ENCODE measurements around the gene SLC1A1.
A peak's percentile ranks its signal among the peaks of the same experiment; 100 is the strongest.
"Not testable (repeated sequence)": the region's sequence is repeated elsewhere in the genome, so short reads cannot be mapped to it uniquely, and the experiment has no call there.

SLC1A1 gene

GRCh38 chr9:4581035-4581760 lies 90.9 kb downstream of the SLC1A1 start:
- no peak for DNase-seq

- DNase-seq: no peak
Measured at GRCh38 chr9:4581861-4582565, 91.7 kb downstream of the SLC1A1 start.

GRCh38 chr9:4583001-4583400 lies 92.7 kb downstream of the SLC1A1 start:
- DNase-seq: no peak

- DNase-seq: no peak
Measured at GRCh38 chr9:4584636-4585035, 94.4 kb downstream of the SLC1A1 start.

- no peak for DNase-seq
Measured at GRCh38 chr9:4585135-4585534, 94.9 kb downstream of the SLC1A1 start.

GRCh38 chr9:4588721-4589120 lies 98.5 kb downstream of the SLC1A1 start:
- DNase-seq: no peak

- no peak for DNase-seq
Measured at GRCh38 chr9:4590430-4591122, 100.3 kb downstream of the SLC1A1 start.

- DNase-seq: no peak
Measured at GRCh38 chr9:4591123-4591500, 100.8 kb downstream of the SLC1A1 start.

- DNase-seq: no peak
Measured at GRCh38 chr9:4592295-4592694, 102.0 kb downstream of the SLC1A1 start.

GRCh38 chr9:4592886-4593285 lies 102.6 kb downstream of the SLC1A1 start:
- no peak for DNase-seq

- DNase-seq: no peak
Measured at GRCh38 chr9:4594545-4594944, 104.3 kb downstream of the SLC1A1 start.

- no peak for DNase-seq
Measured at GRCh38 chr9:4594994-4595393, 104.7 kb downstream of the SLC1A1 start.

GRCh38 chr9:4596165-4596922 lies 106.1 kb downstream of the SLC1A1 start:
- no peak for DNase-seq

GRCh38 chr9:4600368-4600767 lies 110.1 kb downstream of the SLC1A1 start:
- no peak for DNase-seq

GRCh38 chr9:4603830-4604229 lies 113.6 kb downstream of the SLC1A1 start:
- no peak for DNase-seq

GRCh38 chr9:4604678-4605095 lies 114.4 kb downstream of the SLC1A1 start:
- peak in 7 of 14 donors; percentile 4 to 54 (median 13) for DNase-seq

- not testable (repeated sequence) for DNase-seq
Measured at GRCh38 chr9:4606033-4606432, 115.8 kb downstream of the SLC1A1 start.

GRCh38 chr9:4614627-4615026 lies 124.4 kb downstream of the SLC1A1 start:
- DNase-seq: no peak

- no peak for DNase-seq
Measured at GRCh38 chr9:4615251-4615650, 125.0 kb downstream of the SLC1A1 start.

GRCh38 chr9:4615778-4616177 lies 125.5 kb downstream of the SLC1A1 start:
- DNase-seq: no peak

GRCh38 chr9:4617752-4618151 lies 127.5 kb downstream of the SLC1A1 start:
- no peak for DNase-seq

GRCh38 chr9:4618700-4619099 lies 128.4 kb downstream of the SLC1A1 start:
- DNase-seq: no peak
